Trophoblast cell (in vitro differentiated cells and primary cell): ENCODE results near the gene DCTN2.

Source experiments
- DNase-seq, 2 donors: peaks; one replicate each; pipeline ENCODE4 v3.0.0-alpha.2; 2016
- H2AFZ ChIP-seq: 2 replicates; pipeline ENCODE4 v1.6.1; 2013; ENCODE audit warnings: low read length, moderate library complexity, mild to moderate bottlenecking; ENCODE audit not compliant: insufficient read depth, poor library complexity
- H2AK5ac ChIP-seq: 2 replicates; pipeline ENCODE4 v1.6.1; 2013; ENCODE audit warnings: mild to moderate bottlenecking, low read length
- H2BK120ac ChIP-seq: 2 replicates; pipeline ENCODE4 v1.6.1; 2013; ENCODE audit warnings: low read length, mild to moderate bottlenecking, moderate library complexity; ENCODE audit not compliant: insufficient read depth, poor library complexity
- H2BK12ac ChIP-seq: 2 replicates; pipeline ENCODE4 v1.6.1; 2013; ENCODE audit warnings: mild to moderate bottlenecking, low read length, moderate library complexity
- H2BK5ac ChIP-seq: 2 replicates; pipeline ENCODE4 v1.6.1; 2013; ENCODE audit warnings: low read length, low read depth, moderate library complexity, mild to moderate bottlenecking; ENCODE audit not compliant: poor library complexity
- H3K14ac ChIP-seq: 2 replicates; pipeline ENCODE4 v1.6.1; 2013; ENCODE audit warnings: mild to moderate bottlenecking, low read length
- H3K18ac ChIP-seq: 2 replicates; pipeline ENCODE4 v1.6.1; 2013; ENCODE audit warnings: mild to moderate bottlenecking, low read length
- H3K23ac ChIP-seq: 2 replicates; pipeline ENCODE4 v1.6.1; 2013; ENCODE audit warnings: low read length
- H3K27ac ChIP-seq: 2 replicates; pipeline ENCODE4 v1.5.1; 2013; ENCODE audit warnings: low read depth, mild to moderate bottlenecking, inconsistent platforms, low read length, moderate library complexity
- H3K27me3 ChIP-seq: 2 replicates; pipeline ENCODE4 v1.6.1; 2013; ENCODE audit warnings: inconsistent platforms, mild to moderate bottlenecking, low read length, moderate library complexity; ENCODE audit not compliant: insufficient read depth
- H3K36me3 ChIP-seq, 2 experiments: 1 replicate in 1 of 2; 2 replicates in 1 of 2; pipeline ENCODE4 v1.6.1; 2013; ENCODE audit warnings: low read length in 2 of 2, mild to moderate bottlenecking in 2 of 2, moderate library complexity in 1 of 2; ENCODE audit not compliant: insufficient read depth in 2 of 2, control insufficient read depth in 1 of 2
- H3K4ac ChIP-seq: 2 replicates; pipeline ENCODE4 v1.6.1; 2013; ENCODE audit warnings: low read depth, mild to moderate bottlenecking, low read length, moderate library complexity
- H3K4me1 ChIP-seq, 2 experiments: 1 replicate in 1 of 2; 2 replicates in 1 of 2; pipeline ENCODE4 v1.6.1; 2013; ENCODE audit warnings: low read length in 2 of 2, mild to moderate bottlenecking in 2 of 2, moderate library complexity in 1 of 2; ENCODE audit not compliant: insufficient read depth in 2 of 2, control insufficient read depth in 1 of 2
- H3K4me2 ChIP-seq: 2 replicates; pipeline ENCODE4 v1.6.1; 2013; ENCODE audit warnings: inconsistent platforms, mild to moderate bottlenecking, low read length, moderate library complexity
- H3K4me3 ChIP-seq: 2 replicates; pipeline ENCODE4 v1.5.1; 2013; ENCODE audit warnings: mild to moderate bottlenecking, low read depth, low read length, inconsistent platforms
- H3K79me1 ChIP-seq: one replicate; pipeline ENCODE4 v1.6.1; 2013; ENCODE audit warnings: low read length
- H3K79me2 ChIP-seq: 2 replicates; pipeline ENCODE4 v1.6.1; 2013; ENCODE audit warnings: low read length, mild to moderate bottlenecking; ENCODE audit not compliant: control insufficient read depth, insufficient read depth, poor library complexity
- H3K9ac ChIP-seq: 2 replicates; pipeline ENCODE4 v1.6.1; 2013; ENCODE audit warnings: mild to moderate bottlenecking, low read length
- H3K9me3 ChIP-seq: 2 replicates; pipeline ENCODE4 v1.6.1; 2013; ENCODE audit warnings: low read depth, mild to moderate bottlenecking, control low read depth, inconsistent platforms, low read length; ENCODE audit not compliant: insufficient read depth
- H4K12ac ChIP-seq: 2 replicates; pipeline ENCODE4 v1.6.1; 2013; ENCODE audit warnings: low read depth, mild to moderate bottlenecking, low read length, moderate library complexity
- H4K8ac ChIP-seq: 2 replicates; pipeline ENCODE4 v1.6.1; 2013; ENCODE audit warnings: low read depth, mild to moderate bottlenecking, low read length, moderate library complexity
- H4K91ac ChIP-seq: one replicate; pipeline ENCODE4 v1.6.1; 2013; ENCODE audit warnings: low read depth, mild to moderate bottlenecking, low read length, moderate library complexity
- WGBS: extraction: QIAGEN DNeasy Blood & Tissue Kit; methylation state at CpG from one replicate; pipeline ENCODE4 v1.1.7; 2013; ENCODE audit warnings: missing lambda C conversion rate; ENCODE audit not compliant: insufficient read length, insufficient coverage; ENCODE audit errors: extremely low coverage; 5-methylcytosine and 5-hydroxymethylcytosine counted together

DCTN2 gene

GRCh38 chr12:57488402-57489156, 58.4 kb downstream of the DCTN2 start:
- Histone ChIP-seq H3K9ac (peak overlapping the region; percentile 98), H3K18ac (peak overlapping the region; percentile 64), H3K14ac (peak overlapping the region; percentile 76), H3K4me2 (peak overlapping the region; percentile 90), H2BK12ac (no peak overlapping the region), H3K23ac (no peak overlapping the region), H3K27ac (no peak overlapping the region), H4K8ac (peak overlapping the region; percentile 69), H3K4me1 (peaks cover 5 to 8% of the 10 kb centered on the region in 2 experiments), H2AK5ac (peak overlapping the region; percentile 53), H2AFZ (no peak overlapping the region), H3K4me3 (peak overlapping the region; percentile 99), H3K27me3 (no peaks in the 10 kb centered on the region), H3K79me2 (peaks cover 8% of the 10 kb centered on the region), H4K12ac (peak overlapping the region; percentile 26), H2BK120ac (peak overlapping the region; percentile 36), H4K91ac (peak overlapping the region; percentile 91), H3K79me1 (peaks cover 3% of the 10 kb centered on the region), H3K4ac (peak overlapping the region; percentile 88), H3K36me3 (peaks cover 20 to 31% of the 10 kb centered on the region in 2 experiments), H2BK5ac (peak overlapping the region; percentile 65), H3K9me3 (no peaks in the 10 kb centered on the region)
- WGBS, result 100% methylated on average over 2 of the region's 11 CpGs
- no peak for DNase-seq

GRCh38 chr12:57487597-57488401, 59.2 kb downstream of the DCTN2 start, which contains the start of gene MARS1:
MARS1 (plus strand) TSS chr12:57488068; CDS start chr12:57488091, 23 bp downstream.
- Histone ChIP-seq H2AK5ac (peak within 1 kb of the TSS; percentile 53), H3K27me3 (no peaks in the 10 kb centered on the region), H2BK12ac (no peak within 1 kb of the TSS), H2BK5ac (peak within 1 kb of the TSS; percentile 65), H3K9me3 (no peaks in the 10 kb centered on the region), H3K4me1 (peaks cover 6 to 12% of the 10 kb centered on the region in 2 experiments), H3K4me3 (peak within 1 kb of the TSS; percentile 99), H3K23ac (no peak within 1 kb of the TSS), H3K9ac (peak within 1 kb of the TSS; percentile 98), H2BK120ac (peak within 1 kb of the TSS; percentile 36), H3K4ac (peak within 1 kb of the TSS; percentile 88), H3K4me2 (peak within 1 kb of the TSS; percentile 90), H4K8ac (peak within 1 kb of the TSS; percentile 85), H4K12ac (peak within 1 kb of the TSS; percentile 89), H3K27ac (peak within 1 kb of the TSS; percentile 49), H4K91ac (peak within 1 kb of the TSS; percentile 91), H3K14ac (peak within 1 kb of the TSS; percentile 76), H2AFZ (peak within 1 kb of the TSS; percentile 77), H3K79me2 (peaks cover 8% of the 10 kb centered on the region), H3K36me3 (peaks cover 20 to 29% of the 10 kb centered on the region in 2 experiments), H3K79me1 (peaks cover 3% of the 10 kb centered on the region), H3K18ac (peak within 1 kb of the TSS; percentile 64)
- WGBS, result 100% methylated on average over 1 of the region's 47 CpGs
- peak; percentile 94 to 98 for DNase-seq

DNA sequence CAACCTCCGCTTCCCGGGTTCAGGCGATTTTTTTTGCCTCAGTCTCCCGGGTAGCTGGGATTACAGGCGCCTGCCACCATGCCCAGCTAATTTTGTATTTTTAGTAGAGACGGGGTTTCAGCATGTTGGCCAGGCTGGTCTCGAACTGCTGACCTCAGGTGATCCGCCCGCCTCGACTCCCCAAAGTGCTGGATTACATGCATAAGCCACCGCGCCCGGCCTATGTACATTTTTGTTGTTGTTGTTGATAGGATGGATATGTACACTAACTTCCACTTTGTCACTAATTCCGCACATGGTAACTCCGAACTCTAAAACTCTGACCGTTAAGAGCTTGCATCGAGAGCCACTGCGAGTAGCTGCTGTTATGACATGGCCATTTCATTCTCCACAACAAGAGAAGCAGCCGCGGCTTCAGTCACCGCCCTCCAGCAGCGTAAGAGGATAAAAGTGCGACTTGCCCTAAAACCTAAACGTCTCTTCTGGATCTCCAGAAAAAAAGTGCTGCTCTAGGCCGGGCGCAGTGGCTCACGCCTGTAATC, 59.9 kb downstream of the DCTN2 start:
- DNase-seq, result no peak
- H3K18ac ChIP-seq, result no peak overlapping the region
- H3K9ac ChIP-seq, result no peak overlapping the region
- H3K14ac ChIP-seq, result no peak overlapping the region
- H3K4me2 ChIP-seq, result peak overlapping the region; percentile 47
- H3K4me3 ChIP-seq, result no peak overlapping the region
- H3K23ac ChIP-seq, result no peak overlapping the region
- peak overlapping the region; percentile 85 for H4K8ac ChIP-seq
- no peak overlapping the region for H2BK5ac ChIP-seq
- H3K9me3 ChIP-seq, result no peaks in the 10 kb centered on the region
- H2AK5ac ChIP-seq, result no peak overlapping the region
- peak overlapping the region; percentile 65 for H4K12ac ChIP-seq
- peaks cover 8% of the 10 kb centered on the region for H3K79me2 ChIP-seq
- H3K27me3 ChIP-seq, result no peaks in the 10 kb centered on the region
- peaks cover 16 to 24% of the 10 kb centered on the region in 2 experiments for H3K36me3 ChIP-seq
- H4K91ac ChIP-seq, result no peak overlapping the region
- H2BK12ac ChIP-seq, result no peak overlapping the region
- WGBS, result no CpG with 5 or more reads among the region's 27 CpGs
- peaks cover 3% of the 10 kb centered on the region for H3K79me1 ChIP-seq
- peaks cover 6 to 12% of the 10 kb centered on the region in 2 experiments for H3K4me1 ChIP-seq
- H2AFZ ChIP-seq, result peak overlapping the region; percentile 48
- H2BK120ac ChIP-seq, result no peak overlapping the region
- no peak overlapping the region for H3K27ac ChIP-seq
- no peak overlapping the region for H3K4ac ChIP-seq

- Histone ChIP-seq H3K4me2 (no peak overlapping the region), H3K4me3 (no peak overlapping the region), H2BK12ac (no peak overlapping the region), H4K91ac (no peak overlapping the region), H3K14ac (no peak overlapping the region), H3K9ac (no peak overlapping the region), H2BK5ac (no peak overlapping the region), H4K8ac (no peak overlapping the region), H3K36me3 (peaks cover 13 to 15% of the 10 kb centered on the region in 2 experiments), H2AK5ac (no peak overlapping the region), H3K79me1 (peaks cover 3% of the 10 kb centered on the region), H2AFZ (no peak overlapping the region), H3K23ac (no peak overlapping the region), H3K9me3 (no peaks in the 10 kb centered on the region), H3K79me2 (peaks cover 8% of the 10 kb centered on the region), H3K27me3 (no peaks in the 10 kb centered on the region), H2BK120ac (no peak overlapping the region), H3K4me1 (peaks cover 6 to 12% of the 10 kb centered on the region in 2 experiments), H4K12ac (no peak overlapping the region), H3K4ac (no peak overlapping the region), H3K18ac (no peak overlapping the region), H3K27ac (no peak overlapping the region)
- no peak for DNase-seq
Measured at GRCh38 chr12:57485695-57486094, 61.3 kb downstream of the DCTN2 start.
